ENCODE results near the gene MIGA1. TPM values are rescaled to one million over a fixed set of nuclear protein-coding genes. Genes with fewer than 3 reads are reported as not detected.

Gene MIGA1
- total RNA-seq, 3 donors from 2014 or later (not counting 1 experiment from before 2014, with no cell fraction given) = 13.6 to 16.9 (median 15.6) TPM

- no peak for DNase-seq
- H3K4me1 ChIP-seq (ENCODE audit: control insufficient read depth, insufficient read depth, low read length) = no peaks in the 10 kb centered on the region
- H3K36me3 ChIP-seq (ENCODE audit: control insufficient read depth, insufficient read depth, low read length) = no peaks in the 10 kb centered on the region
- peaks cover 0 to 10% of the 10 kb centered on the region in 2 donors for H3K4me1 Mint-ChIP-seq
- H3K4me3 Mint-ChIP-seq = no peak overlapping the region
- no peaks in the 10 kb centered on the region for H3K27me3 ChIP-seq (ENCODE audit: control insufficient read depth, insufficient read depth, low read length)
- intact Hi-C loops (cut with micrococcal nuclease) = no loop called here
- no peaks in the 10 kb centered on the region for H3K27me3 Mint-ChIP-seq (ENCODE audit: low read depth in 2 of 2)
- no peak overlapping the region for H3K27ac Mint-ChIP-seq
- no peak for ATAC-seq
- no peaks in the 10 kb centered on the region for H3K9me3 ChIP-seq (ENCODE audit: control insufficient read depth, insufficient read depth, low read length)
- H3K36me3 Mint-ChIP-seq = no peaks in the 10 kb centered on the region
- H3K9me3 Mint-ChIP-seq = no peaks in the 10 kb centered on the region
- TF ChIP-seq, protein P1, sequence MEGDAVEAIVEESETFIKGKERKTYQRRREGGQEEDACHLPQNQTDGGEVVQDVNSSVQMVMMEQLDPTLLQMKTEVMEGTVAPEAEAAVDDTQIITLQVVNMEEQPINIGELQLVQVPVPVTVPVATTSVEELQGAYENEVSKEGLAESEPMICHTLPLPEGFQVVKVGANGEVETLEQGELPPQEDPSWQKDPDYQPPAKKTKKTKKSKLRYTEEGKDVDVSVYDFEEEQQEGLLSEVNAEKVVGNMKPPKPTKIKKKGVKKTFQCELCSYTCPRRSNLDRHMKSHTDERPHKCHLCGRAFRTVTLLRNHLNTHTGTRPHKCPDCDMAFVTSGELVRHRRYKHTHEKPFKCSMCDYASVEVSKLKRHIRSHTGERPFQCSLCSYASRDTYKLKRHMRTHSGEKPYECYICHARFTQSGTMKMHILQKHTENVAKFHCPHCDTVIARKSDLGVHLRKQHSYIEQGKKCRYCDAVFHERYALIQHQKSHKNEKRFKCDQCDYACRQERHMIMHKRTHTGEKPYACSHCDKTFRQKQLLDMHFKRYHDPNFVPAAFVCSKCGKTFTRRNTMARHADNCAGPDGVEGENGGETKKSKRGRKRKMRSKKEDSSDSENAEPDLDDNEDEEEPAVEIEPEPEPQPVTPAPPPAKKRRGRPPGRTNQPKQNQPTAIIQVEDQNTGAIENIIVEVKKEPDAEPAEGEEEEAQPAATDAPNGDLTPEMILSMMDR (IDR thresholded peaks at IDR 0.05) = no peak
- WGBS (ENCODE audit: insufficient coverage) = no CpG with 5 or more reads among the region's 1 CpG
- H3K27ac ChIP-seq (ENCODE audit: low read length) = no peak overlapping the region
- H3K4me3 ChIP-seq (ENCODE audit: low read length) = no peak overlapping the region
These were observed 146.1 kb downstream of the MIGA1 start for GRCh38 chr1:77925518-77925917.

GRCh38 chr1:77925956-77926355 lies 146.5 kb downstream of the MIGA1 start:
- peak overlapping the region; percentile 31 for H3K4me3 ChIP-seq (ENCODE audit: low read length)
- TF ChIP-seq, protein P1 (IDR thresholded peaks at IDR 0.05) = no peak
- no peaks in the 10 kb centered on the region for H3K36me3 ChIP-seq (ENCODE audit: control insufficient read depth, insufficient read depth, low read length)
- DNase-seq = no peak
- ATAC-seq = no peak
- no peaks in the 10 kb centered on the region for H3K9me3 ChIP-seq (ENCODE audit: control insufficient read depth, insufficient read depth, low read length)
- Mint-ChIP-seq H3K4me1 (peaks cover 0 to 10% of the 10 kb centered on the region in 2 donors), H3K4me3 (peak overlapping the region; percentile 83), H3K9me3 (no peaks in the 10 kb centered on the region), H3K27me3 (ENCODE audit: low read depth in 2 of 2) (no peaks in the 10 kb centered on the region), H3K27ac (peak overlapping the region; percentile 49 to 69), H3K36me3 (no peaks in the 10 kb centered on the region)
- H3K27me3 ChIP-seq (ENCODE audit: control insufficient read depth, insufficient read depth, low read length) = no peaks in the 10 kb centered on the region
- 83% methylated on average over 2 of the region's 2 CpGs for WGBS (ENCODE audit: insufficient coverage)
- intact Hi-C loops (cut with micrococcal nuclease) = no loop called here
- H3K4me1 ChIP-seq (ENCODE audit: control insufficient read depth, insufficient read depth, low read length) = no peaks in the 10 kb centered on the region
- H3K27ac ChIP-seq (ENCODE audit: low read length) = no peak overlapping the region

DNA sequence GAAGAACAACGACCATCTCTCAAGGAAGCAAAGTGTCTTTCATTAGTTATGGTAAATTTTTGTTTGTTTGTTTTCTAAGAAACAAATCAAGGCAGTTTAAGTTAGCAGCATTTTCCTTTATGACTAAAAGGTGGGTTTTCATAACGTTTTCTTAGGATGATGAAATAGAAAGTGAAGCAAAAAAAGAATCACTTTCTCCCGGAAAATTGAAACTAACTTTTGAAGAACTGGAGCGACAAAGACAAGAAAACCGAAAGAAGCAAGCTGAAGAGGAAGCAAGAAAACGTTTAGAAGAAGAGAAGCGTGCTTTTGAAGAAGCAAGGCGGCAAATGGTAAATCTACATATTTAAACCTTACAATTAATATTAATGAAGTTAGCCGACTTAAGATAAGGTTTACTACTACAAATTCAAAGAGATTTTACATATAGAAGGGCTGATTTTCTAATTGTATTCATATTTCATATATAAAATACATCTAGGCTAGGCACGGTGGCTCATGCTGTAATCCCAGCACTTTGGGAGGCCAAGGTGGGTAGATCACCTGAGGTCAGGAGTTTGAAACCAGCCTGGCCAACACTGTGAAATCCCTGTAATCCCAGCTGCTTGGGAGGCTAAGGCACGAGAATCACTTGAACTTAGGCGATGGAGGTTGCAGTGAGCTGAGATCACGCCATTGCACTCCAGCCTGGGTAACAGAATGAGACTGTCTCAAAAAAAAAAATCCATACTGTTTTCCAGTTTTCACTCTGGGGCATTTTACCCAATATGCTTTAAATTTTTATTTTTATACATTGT lies 147.3 kb downstream of the MIGA1 start:
- Mint-ChIP-seq H3K4me3 (peak overlapping the region; percentile 83), H3K4me1 (peaks cover 0 to 10% of the 10 kb centered on the region in 2 donors), H3K36me3 (no peaks in the 10 kb centered on the region), H3K9me3 (no peaks in the 10 kb centered on the region), H3K27ac (peak overlapping the region; percentile 49 to 69), H3K27me3 (ENCODE audit: low read depth in 2 of 2) (no peaks in the 10 kb centered on the region)
- Histone ChIP-seq H3K4me3 (ENCODE audit: low read length) (peak overlapping the region; percentile 31), H3K27me3 (ENCODE audit: control insufficient read depth, insufficient read depth, low read length) (no peaks in the 10 kb centered on the region), H3K36me3 (ENCODE audit: control insufficient read depth, insufficient read depth, low read length) (no peaks in the 10 kb centered on the region), H3K4me1 (ENCODE audit: control insufficient read depth, insufficient read depth, low read length) (no peaks in the 10 kb centered on the region), H3K27ac (ENCODE audit: low read length) (no peak overlapping the region), H3K9me3 (ENCODE audit: control insufficient read depth, insufficient read depth, low read length) (no peaks in the 10 kb centered on the region)
- ATAC-seq = peak in 1 of 3 donors; percentile 18
- 63% methylated on average over 10 of the region's 13 CpGs for WGBS (ENCODE audit: insufficient coverage)
- peak in 1 of 2 donors; percentile 23 for DNase-seq
- TF ChIP-seq, protein P1 (IDR thresholded peaks at IDR 0.05) = no peak
- intact Hi-C loops (cut with micrococcal nuclease) = no loop called here

All from natural killer cell (primary cell).